NCI-H82 (cell line): ENCODE data around the gene TSC2.
"Not testable (repeated sequence)": the region's sequence is repeated elsewhere in the genome, so short reads cannot be mapped to it uniquely, and the experiment has no call there.

Experiments
- DNase-seq: peaks from one replicate; lab custom pipeline; 2025; lab: John Stamatoyannopoulos, UW

The TSC2 gene

DNA sequence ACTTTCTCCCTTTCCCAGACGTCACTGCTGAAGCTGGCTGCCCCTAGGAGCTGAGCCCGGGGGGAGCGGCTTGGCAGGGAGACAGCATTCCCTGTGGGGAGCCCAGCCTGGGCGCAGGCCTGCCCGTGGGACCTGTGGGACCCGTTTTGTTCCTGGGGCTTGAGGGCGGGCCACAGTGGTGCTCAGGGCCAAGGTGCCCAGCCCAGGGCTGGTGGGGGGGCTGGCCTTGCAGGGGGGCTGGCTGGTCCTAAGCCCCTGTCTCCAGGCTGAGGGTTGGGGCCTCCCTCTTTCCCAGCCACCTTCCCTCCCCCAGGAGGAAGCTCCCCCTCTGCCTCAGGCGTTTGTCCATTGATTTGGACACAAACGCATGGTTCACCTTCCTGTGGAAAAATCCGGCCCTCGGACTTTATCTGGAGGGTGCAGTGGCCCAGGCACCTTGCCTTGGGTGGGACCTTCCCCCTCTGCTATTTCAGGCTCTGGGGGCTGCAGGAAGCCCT lies 16.7 kb upstream of the TSC2 start:
- no peak for DNase-seq

DNA sequence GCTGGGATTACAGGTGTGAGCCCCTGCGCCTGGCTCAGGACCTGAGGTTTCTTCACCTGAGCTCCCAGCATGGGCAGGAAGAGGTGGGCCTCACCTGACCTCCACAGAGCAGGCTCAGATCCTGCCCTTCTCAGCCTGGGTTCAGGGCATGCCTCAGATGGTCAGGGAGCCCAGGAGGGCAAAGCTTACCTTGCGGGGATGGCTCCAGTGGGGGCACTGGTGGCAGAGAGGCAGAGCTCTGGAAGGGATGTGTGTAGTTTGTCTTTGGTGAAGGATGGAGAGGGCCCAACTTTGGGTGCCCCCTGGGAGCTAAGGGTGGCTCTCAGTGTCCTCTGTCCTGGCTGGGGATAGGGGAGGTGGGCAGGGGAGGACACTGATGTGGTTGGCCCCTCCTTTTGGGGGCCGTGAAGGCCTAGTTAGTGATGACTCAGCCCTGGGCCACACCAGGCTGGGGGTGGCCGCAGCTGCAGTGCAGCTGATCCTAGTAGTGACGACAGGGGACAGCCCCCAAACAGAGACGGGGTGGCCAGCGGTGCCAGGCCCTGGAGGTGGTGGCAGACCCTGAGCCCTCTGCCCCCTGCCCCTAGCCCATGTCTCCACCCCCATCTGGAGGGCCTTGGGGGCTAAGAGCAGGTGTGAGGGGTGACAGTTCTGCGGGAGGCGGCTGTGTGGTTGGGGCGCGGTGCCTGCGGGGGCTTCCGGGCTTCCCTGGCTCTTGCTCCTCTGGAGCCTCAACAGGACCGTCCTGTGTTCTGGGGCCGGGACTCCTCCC lies 15.3 kb upstream of the TSC2 start:
- no peak for DNase-seq

DNA sequence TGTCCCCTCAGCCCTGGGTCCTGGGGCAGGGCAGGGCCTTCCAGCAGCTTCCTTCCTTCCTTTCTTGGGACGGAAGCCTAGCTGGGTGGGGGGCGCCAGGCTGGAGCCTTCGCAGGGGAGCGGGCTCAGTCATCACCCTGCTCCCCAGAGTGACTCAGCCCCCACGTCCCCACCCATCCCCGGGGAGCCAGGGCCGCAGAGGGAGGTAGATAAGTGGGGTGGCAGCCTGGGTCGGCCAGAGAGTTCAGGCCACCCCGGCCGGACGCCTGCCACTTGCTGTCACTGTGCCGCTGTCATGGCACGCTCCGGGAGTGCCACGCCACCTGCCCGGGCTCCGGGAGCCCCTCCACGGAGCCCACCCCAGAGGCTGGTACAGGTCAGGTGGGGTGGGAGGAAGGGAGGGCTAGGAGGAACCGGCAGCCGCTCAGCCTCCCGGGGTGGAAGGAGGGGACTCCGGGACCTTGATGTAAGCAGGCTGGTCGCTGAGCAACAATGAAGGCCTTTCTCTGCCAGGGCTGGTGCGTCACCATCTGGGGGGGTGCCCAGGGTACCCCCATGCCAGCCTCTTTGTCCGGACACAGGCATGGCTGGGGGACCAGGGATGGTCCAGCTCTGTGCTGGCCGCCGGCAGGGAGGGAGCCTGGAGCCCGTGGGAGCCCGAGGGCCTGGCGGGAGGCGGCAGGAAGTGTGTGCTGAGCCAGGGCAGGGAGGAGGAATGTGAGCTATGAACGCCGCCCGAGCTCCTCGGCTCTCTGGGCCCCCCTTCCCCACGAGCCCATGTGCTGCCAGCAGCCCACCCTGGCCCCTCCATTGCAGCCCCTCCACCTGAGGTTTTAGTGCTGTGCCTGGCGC lies 14.5 kb upstream of the TSC2 start:
- DNase-seq: no peak

DNA sequence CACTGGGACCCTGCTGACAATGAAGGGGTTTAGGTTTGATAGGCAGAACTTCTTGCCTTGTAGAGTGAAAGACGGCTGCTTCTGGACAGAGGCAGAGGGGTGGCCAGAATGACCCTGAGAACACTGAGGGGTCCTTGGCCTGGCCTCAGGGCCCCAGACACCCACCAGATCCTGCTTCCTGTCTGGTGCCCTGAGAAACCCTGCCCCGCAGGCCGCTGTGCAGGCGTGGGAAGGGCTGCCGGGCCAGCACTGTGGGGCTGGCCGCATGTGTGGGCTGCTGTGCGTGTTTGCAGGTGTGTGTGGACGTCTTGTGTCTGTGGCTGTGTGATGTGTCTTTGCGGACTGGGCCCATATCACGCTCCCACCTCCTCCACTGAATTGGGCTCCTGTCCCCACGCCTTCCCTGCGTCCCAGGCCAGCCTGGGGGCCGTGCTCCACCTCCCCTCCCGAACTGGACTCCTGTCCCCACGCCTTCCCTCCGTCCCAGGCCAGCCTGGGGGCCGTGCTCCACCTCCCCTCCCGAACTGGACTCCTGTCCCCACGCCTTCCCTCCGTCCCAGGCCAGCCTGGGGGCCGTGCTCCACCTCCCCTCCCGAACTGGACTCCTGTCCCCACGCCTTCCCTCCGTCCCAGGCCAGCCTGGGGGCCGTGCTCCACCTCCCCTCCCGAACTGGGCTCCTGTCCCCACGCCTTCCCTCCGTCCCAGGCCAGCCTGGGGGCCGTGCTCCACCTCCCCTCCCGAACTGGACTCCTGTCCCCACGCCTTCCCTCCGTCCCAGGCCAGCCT lies 13.7 kb upstream of the TSC2 start:
- not testable (repeated sequence) for DNase-seq

DNA sequence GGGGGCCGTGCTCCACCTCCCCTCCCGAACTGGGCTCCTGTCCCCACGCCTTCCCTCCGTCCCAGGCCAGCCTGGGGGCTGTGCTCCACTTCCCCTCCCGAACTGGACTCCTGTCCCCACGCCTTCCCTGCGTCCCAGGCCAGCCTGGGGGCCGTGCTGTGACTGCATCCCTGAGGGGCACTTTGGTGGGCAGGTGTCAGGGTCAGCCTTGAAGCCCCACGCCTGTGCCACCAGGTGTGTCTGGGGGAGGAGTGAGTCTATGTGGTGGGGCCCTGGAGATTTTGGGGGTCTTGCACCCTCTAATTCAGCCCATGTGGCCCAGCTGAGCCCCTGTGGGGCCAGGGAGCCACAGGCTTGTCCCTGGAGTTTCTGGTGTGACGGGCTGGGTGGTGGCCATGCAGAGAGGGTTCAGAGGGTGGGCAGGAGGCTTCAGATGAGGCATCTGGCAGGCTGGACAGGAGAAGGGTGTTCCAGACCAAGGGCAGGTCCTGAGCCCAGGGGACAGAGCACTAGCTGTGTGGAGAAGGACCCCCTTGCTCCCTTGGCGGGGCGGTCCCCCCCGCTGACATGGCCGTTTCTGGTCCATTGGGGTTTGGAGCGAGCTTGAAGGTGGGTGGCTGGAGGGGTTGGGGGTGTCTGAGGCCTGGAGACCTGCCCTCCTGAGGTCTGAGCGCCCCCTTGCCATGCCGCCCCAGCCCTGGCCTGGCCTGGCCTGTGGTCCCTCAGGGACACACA lies 12.9 kb upstream of the TSC2 start:
- DNase-seq: no peak

DNA sequence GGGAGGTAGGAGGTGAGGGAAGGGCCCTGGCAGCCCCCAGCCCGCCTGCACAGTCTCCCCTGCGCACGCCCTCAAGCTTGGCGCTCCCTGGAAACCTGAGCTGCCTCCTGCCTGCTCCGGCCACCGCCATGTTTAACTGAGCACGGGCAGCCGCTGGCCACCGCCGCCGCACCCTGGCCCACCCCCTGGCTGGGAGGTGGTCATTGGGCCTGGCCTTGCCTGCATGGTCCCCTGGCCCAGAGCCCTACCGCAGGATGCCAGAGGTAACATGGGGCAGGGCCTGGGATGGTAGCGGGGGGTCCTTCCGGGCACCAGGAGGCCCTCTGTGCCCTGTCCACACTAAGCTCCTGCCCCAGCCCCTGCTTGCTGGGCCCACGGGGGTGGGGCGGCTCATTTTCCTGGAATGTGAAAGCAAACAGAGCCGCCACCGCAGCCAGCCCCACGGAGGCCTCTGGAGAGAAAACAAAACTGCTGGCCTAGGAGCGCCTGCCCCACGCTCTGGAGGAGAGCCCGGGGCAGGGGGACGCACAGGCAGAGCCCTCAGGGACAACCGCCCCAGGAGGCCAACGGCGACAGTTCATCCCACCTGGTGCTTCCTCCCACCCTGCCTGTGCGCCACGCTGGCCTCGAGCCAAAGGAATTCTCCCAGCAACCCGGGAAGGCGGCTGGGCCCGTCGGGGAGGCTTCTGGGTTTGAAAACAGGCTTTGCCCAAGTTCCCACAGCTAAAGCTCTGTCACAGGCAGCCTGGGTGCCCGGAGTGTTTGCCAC lies 12.2 kb upstream of the TSC2 start:
- DNase-seq: peak; percentile 68

DNA sequence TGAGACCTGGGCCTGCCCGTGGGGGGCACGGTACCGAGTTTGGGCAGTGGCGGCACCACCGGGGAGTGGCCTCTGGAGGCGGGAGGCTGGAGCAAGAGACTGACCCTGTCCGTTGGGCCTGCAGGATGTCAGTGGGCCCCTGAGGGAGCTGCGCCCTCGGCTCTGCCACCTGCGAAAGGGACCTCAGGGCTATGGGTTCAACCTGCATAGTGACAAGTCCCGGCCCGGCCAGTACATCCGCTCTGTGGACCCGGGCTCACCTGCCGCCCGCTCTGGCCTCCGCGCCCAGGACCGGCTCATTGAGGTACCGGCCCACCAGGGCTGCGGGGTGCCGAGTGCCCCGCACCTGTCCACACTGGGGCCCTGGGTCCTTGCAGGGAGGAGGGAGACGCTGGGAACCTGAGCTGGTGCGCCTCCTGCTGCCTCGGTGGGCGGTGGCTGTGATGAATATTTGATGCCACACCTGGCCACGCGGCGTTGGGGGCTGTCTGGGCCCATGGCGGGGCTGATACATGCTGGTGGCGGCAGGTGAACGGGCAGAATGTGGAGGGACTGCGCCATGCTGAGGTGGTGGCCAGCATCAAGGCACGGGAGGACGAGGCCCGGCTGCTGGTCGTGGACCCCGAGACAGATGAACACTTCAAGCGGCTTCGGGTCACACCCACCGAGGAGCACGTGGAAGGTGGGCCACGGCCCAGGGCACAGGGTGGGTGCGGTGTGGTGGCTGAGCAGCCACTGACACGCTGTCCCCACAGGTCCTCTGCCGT lies 11.4 kb upstream of the TSC2 start:
- no peak for DNase-seq

DNA sequence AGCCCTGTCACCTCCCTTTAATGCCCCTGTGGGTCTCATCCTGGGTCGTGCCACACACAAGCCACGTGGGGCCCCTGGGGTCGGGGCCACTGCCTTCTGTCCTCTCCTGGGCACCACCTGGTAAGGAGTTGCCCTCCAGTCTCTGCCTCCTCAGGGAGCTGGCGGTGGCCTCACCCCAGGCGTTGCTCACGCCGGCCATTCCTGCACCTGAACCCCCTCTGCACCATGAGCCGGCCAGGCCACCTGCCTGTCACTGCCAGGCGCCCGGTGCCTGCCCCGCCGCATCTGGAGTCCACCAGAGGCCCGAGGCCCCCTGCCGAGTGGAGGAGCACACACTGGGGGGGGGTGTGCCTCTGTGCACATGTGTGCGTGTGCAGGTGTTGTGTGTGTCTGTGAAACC lies 10.7 kb upstream of the TSC2 start:
- DNase-seq: no peak

DNA sequence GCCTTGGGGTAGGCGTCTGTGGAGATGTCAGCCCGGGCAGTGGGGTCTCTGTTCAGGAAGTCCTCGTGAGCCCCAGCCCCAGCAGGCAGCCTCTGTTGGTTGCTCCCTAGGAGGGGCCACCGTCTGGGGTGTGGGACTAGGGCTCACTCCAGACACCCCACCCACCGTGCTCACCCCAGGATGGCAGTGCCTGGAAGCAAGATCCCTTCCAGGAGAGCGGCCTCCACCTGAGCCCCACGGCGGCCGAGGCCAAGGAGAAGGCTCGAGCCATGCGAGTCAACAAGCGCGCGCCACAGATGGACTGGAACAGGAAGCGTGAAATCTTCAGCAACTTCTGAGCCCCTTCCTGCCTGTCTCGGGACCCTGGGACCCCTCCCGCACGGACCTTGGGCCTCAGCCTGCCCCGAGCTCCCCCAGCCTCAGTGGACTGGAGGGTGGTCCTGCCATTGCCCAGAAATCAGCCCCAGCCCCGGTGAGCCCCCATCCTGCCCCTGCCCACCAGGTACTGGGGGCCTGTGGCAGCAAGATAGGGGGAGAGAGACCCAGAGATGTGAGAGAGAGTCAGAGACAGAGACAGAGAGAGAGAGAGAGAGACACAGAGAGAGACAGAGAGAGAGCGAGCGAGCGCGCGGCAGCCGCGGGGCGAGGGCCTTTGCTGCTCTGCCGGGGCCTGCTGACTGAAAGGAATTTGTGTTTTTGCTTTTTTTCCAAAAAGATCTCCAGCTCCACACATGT lies 10.0 kb upstream of the TSC2 start:
- no peak for DNase-seq

DNA sequence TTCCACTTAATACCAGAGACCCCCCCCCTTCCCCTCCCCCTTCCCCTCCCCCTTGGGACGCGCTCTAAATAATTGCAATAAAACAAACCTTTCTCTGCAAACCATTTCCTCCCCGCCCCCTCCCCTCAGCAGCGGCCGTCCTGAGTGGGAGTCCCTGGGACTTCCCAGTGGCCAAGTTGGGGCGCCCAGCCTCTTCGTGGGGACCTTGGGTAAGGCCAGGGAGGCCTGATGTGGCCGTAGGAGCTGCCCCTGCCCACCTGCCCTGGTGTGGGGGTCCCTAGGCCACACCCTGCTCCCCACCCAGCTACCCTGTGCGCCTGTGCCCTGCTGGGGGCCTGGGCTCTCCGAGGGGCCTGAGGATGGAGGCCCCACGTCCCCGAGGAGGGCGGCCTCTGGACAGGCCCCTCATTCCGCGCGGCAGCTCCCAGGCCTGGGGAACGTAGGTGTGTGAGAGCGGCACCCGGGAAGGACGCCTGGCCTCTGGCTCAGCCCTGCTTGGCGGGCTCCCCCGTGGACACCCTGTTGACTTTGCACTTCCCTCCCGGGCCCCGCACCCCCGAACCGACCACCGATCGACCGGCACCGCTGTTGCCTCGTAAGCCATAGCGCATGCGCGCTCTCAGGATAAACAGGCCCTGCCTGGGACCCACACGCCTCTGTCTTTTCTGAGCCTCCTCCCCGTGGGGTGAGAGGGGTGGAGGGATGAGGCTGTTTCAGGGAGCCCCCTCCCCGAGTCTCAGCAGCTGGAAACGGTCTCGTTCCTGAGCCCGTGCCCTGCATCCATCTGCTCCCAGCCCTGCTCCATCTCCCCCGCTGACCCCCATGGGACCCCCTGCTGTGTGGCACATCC lies 9.2 kb upstream of the TSC2 start:
- DNase-seq: no peak

DNA sequence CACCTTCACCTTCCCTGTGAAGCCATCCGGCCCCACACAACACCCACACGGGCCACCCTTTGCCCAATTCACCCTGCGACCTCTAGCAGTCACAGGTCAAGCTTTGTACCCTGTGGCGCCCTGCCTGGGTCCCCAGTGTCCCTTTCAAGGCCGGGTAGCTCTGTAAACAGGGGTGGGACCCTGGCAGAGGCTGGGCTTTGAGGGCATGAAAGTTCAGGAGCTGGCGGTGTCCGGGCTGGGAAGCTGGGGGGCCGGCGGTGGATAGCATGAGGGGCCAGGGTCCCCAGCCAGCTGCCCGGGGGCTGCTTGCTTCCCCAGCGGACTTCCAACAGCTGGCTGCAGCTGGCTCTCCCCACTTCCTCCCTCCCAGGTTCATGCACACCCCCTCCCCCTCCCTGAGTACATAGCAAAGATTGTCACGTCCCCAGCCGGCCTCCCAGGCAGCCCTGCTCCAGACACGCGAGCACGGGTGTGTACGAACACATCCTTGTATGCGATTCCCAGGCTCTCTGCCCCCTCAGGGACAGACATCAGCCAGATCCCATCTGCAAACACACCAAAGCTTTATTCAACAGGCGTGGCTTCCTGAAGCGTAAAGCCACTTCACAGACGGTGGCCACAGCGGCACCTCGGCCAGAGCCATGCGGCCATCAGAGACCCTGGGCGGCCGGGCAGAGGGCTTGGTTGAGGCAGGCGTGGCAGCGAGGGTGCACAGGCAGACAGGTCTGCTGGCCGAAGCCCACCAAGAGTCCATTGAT lies 8.3 kb upstream of the TSC2 start:
- no peak for DNase-seq

DNA sequence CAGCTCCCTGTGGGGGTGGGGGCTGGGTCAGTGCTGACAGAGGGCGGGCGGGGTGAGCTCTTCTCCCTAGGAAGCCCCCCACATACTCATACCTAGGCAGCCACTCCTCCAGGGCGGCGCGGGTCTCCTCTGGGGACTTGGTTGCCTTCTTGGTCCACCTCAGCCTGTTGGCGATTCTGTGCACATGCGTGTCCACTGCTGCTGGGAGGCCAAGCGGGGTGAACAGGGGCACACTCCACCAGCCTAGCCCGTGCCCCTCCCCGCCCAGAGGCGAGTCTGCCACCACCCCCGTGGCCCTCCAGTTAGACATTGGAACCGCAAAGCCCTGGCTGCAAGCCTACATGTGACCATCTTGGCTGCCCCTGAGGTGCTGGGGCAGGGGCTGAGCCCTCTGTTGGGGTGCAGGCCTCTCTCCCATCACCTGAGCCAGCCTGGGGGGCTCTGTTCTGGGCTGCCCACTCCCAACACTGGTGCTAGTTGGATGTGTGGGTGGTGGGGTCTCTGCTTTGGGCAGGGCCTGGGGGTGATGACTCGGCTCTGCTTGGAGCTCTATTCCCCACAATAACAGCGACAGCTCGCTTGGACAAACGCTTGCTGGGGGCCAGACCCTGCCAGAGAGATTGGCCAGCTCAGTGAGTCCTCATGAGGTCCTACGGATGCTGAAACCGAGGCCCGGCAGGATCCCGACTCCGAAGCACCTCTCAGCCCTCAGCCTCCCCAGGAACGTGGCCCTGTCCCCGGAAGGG lies 7.6 kb upstream of the TSC2 start:
- DNase-seq: no peak

DNA sequence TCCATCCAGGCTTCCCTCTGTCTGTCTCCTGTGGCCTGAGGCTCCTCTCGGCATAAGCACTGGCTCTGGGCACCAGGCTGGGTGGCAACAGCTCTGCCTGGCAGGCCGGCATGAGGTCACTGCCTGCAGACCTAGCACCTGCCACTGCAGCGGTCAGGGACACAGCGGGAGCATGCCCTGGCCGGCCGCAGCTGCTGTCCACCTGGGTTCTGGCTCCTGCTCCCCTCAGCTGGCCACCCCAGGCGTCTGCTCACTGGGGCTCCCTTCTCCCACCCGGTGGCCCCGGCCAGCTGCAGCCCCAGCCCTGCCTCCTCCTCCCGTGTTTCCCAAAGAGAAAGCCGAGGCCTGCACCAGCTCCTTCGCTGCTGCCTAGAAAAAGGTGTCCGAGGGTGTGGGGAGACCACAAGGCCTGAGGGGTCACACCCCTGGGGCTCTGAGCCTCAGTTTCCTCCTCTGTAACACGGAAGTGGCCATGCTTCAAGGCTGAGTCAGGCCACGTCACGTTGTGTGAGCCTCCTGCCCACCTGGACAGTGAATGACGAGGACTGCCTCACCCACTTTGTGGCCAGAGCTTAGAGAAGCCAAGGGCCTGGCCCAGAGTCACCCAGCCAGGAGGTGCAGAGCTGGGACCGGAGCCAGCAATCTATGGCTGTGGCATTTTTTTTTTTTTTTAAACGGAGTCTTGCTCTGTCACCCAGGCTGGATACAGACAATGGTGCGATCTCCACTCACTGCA lies 6.8 kb upstream of the TSC2 start:
- no peak for DNase-seq

DNA sequence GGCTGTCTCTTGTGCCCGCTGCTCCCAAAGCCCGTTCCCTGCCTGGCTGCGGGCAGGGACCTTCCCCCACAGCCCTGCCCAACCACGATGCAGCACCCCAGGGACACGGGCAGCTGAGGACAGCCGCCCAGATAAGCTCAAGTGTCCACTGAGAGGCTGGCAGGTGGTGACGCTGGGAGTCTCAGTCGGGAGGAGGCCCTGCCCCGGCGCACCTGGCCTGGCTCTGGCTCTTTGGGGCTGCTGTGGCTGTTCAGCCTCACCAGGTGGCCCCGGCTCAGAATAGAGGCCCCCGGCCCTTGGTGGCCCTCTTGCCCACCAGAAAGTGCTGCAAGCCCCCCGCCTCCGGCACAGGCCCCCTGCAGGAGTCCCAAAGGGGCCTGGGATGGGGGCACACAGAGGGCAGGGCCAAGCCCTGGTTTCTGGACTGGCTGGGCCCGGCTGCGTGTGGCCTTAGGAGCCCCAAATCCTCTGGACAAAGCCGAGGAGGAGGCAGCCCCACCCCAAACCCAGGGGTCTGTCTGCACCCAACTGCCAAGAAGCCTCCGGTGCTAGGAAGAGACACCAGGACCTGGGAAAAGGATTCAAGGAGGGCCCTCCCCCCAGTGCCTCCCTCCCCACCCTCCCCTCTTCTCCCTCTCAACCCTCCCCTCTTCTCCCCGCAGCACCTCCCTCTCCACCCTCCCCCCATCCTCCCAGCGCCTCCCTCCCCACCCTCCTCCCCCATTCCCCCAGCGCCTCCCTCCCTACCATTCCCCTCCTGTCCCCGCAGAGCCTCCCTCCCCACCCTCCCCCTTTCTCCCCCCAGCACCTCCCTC lies 5.4 kb upstream of the TSC2 start:
- DNase-seq: peak; percentile 42

DNA sequence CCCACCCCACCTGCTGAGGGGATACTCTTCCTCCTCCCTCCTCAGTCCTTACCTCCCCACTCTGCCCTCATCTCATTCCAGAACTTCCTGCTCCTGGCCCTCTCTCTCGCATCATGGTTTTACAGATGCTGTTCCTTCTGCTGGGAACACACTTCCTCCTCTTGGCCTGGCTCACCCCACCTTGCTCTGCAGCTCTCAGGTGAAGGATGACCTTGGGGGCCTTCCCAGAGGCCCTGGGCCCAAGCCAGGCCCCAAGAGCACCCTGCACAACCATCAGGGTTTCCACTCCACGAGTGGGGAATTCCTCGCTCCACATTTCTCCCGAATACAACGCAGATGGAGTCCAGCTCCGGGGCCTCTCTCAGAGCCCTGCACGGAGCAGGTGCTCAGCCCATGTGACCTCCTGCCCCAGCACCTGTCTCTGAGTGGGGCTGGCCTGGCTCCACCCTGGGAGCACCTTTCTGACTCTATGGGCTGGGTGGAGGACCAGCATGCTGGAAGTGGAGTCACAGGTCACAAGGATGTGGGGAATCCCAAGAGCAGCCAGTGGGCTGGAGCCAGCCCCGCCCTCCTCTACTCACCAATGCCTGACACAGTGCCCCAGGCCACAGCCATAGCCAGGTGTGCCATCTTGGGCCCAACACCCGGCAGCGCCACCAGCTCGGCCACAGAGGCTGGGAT lies 4.7 kb upstream of the TSC2 start:
- no peak for DNase-seq
